ENCODE results near the gene PRDM16. TPM values are rescaled to one million over a fixed set of nuclear protein-coding genes. Genes with fewer than 3 reads are reported as not detected.

The PRDM16 gene
- total and polyA plus RNA-seq, 8 donors: 9.6 to 18.0 (median 14.7) TPM

- H3K36me3 ChIP-seq: no peaks in the 10 kb centered on the region
- ATAC-seq (no peak), DNase-seq (peak in 1 of 4 donors; percentile 54)
- H3K9me3 ChIP-seq: no peaks in the 10 kb centered on the region
- intact Hi-C loops (cut with DNase I): no loop called here
- no peak overlapping the region for H3K4me3 ChIP-seq
- no peak overlapping the region for H3K27ac ChIP-seq
- H3K4me1 ChIP-seq: no peaks in the 10 kb centered on the region
- peaks cover 0 to 46% of the 10 kb centered on the region in 2 donors for H3K27me3 ChIP-seq
- TF ChIP-seq CTCF (IDR thresholded peaks at IDR 0.05): no peak
These were observed 193.8 kb downstream of the PRDM16 start for GRCh38 chr1:3262681-3263286.

- no peak for TF ChIP-seq CTCF (IDR thresholded peaks at IDR 0.05)
- intact Hi-C loops (cut with DNase I): no loop called here
- Histone ChIP-seq H3K36me3 (no peaks in the 10 kb centered on the region), H3K4me3 (no peak overlapping the region), H3K4me1 (no peaks in the 10 kb centered on the region), H3K9me3 (no peaks in the 10 kb centered on the region), H3K27ac (no peak overlapping the region), H3K27me3 (peaks cover 0 to 55% of the 10 kb centered on the region in 2 donors)
- peak in 1 of 4 donors; percentile 20 for DNase-seq
- ATAC-seq: no peak
These were observed 194.8 kb downstream of the PRDM16 start for GRCh38 chr1:3263790-3264189.

- Histone ChIP-seq H3K36me3 (no peaks in the 10 kb centered on the region), H3K27me3 (peaks cover 0 to 58% of the 10 kb centered on the region in 2 donors), H3K27ac (no peak overlapping the region), H3K9me3 (no peaks in the 10 kb centered on the region), H3K4me1 (no peaks in the 10 kb centered on the region), H3K4me3 (no peak overlapping the region)
- DNase-seq: peak in 1 of 4 donors; percentile 54
- intact Hi-C loops (cut with DNase I): no loop called here
- TF ChIP-seq CTCF (IDR thresholded peaks at IDR 0.05): no peak
- ATAC-seq: no peak
These were observed 195.5 kb downstream of the PRDM16 start for GRCh38 chr1:3264456-3264855.

- H3K4me3 ChIP-seq: no peak overlapping the region
- H3K27ac ChIP-seq: no peak overlapping the region
- H3K4me1 ChIP-seq: no peaks in the 10 kb centered on the region
- intact Hi-C loops (cut with DNase I): no loop called here
- no peak for TF ChIP-seq CTCF (IDR thresholded peaks at IDR 0.05)
- no peaks in the 10 kb centered on the region for H3K36me3 ChIP-seq
- DNase-seq (peak in 1 of 4 donors; percentile 75), ATAC-seq (no peak)
- H3K9me3 ChIP-seq: no peaks in the 10 kb centered on the region
- peaks cover 0 to 58% of the 10 kb centered on the region in 2 donors for H3K27me3 ChIP-seq
These were observed 197.1 kb downstream of the PRDM16 start for GRCh38 chr1:3265835-3266805.

Measured in left lung (tissue), 10 donors.